Mesothelial cell of epicardium (in vitro differentiated cells): ENCODE data around the gene PTAR1. TPM values are rescaled to one million over a fixed set of nuclear protein-coding genes. Genes with fewer than 3 reads are reported as not detected.

Experiments used
- DNase-seq, 2 experiments: peaks; one replicate each; pipeline ENCODE4 v3.0.0; 2021; ENCODE audit warnings: low spot score in 2 of 2; ENCODE audit not compliant: unreplicated experiment in 2 of 2
- H3K27ac Mint-ChIP-seq: 2 replicates; pipeline ENCODE4 v1.8.0; 2021; ENCODE audit warnings: mixed read lengths
- H3K27me3 Mint-ChIP-seq: 2 replicates; pipeline ENCODE4 v1.8.0; 2021; ENCODE audit warnings: low read depth, mixed read lengths
- H3K36me3 Mint-ChIP-seq: 2 replicates; pipeline ENCODE4 v1.8.0; 2021; ENCODE audit warnings: mixed read lengths
- H3K4me1 Mint-ChIP-seq: 2 replicates; pipeline ENCODE4 v1.8.0; 2021; ENCODE audit warnings: mixed read lengths
- H3K4me3 Mint-ChIP-seq: 2 replicates; pipeline ENCODE4 v1.8.0; 2021; ENCODE audit warnings: mild to moderate bottlenecking, moderate library complexity, mixed read lengths
- H3K9me3 Mint-ChIP-seq: 2 replicates; pipeline ENCODE4 v1.8.0; 2021; ENCODE audit warnings: mixed read lengths
- total RNA-seq: library from RNA; stranded (reverse); gene quantifications from 3 replicates; pipeline ENCODE4 v1.2.1, GENCODE V29; 2021
- TF ChIP-seq, protein P1 (sequence below): fragments of 200-600 bp; sonication (generic); IDR thresholded peaks from one replicate; pipeline ENCODE4 v1.5.0; 2021; ENCODE audit warnings: antibody characterized with exemption; ENCODE audit not compliant: unreplicated experiment

PTAR1 gene
- total RNA-seq, 1 donor from 2014 or later = 59.7 TPM

DNA sequence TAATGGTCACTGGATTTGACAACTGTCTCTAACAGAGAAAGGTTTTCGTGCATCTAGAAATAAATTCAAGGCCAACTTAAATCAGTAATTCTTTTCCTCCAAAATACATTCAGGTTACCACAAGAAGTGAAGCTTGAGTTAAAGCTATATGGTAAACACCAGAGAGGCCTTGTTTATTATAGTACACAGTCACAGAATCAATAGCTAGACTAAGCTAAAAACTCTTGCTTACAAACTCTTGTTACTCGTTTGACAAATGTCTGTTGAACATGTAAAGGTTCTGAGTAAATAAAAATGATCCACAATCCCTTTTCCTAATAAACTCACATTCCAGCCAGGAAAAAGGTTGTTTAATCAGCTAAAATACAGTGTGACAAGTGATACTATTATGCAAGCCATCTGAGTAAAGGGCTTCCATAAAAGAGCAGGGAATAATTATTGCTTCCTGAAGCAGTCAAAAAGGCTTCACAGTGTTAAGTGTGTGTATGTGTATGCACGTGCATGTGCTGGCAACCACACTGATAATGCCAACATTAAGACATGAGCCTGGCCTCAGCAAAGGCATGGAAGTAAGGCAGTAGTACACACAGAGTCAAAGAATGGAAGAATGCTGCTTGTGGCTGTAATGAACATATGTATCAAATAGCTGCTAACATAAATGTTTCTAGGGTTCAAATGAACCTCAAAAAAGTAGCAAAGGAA, 12.8 kb downstream of the PTAR1 start:
- Mint-ChIP-seq H3K9me3 (no peaks in the 10 kb centered on the region), H3K27ac (no peak overlapping the region), H3K4me3 (no peak overlapping the region), H3K4me1 (peaks cover 24% of the 10 kb centered on the region), H3K27me3 (no peaks in the 10 kb centered on the region), H3K36me3 (peaks cover 6% of the 10 kb centered on the region)
- DNase-seq = no peak
- TF ChIP-seq, protein P1, sequence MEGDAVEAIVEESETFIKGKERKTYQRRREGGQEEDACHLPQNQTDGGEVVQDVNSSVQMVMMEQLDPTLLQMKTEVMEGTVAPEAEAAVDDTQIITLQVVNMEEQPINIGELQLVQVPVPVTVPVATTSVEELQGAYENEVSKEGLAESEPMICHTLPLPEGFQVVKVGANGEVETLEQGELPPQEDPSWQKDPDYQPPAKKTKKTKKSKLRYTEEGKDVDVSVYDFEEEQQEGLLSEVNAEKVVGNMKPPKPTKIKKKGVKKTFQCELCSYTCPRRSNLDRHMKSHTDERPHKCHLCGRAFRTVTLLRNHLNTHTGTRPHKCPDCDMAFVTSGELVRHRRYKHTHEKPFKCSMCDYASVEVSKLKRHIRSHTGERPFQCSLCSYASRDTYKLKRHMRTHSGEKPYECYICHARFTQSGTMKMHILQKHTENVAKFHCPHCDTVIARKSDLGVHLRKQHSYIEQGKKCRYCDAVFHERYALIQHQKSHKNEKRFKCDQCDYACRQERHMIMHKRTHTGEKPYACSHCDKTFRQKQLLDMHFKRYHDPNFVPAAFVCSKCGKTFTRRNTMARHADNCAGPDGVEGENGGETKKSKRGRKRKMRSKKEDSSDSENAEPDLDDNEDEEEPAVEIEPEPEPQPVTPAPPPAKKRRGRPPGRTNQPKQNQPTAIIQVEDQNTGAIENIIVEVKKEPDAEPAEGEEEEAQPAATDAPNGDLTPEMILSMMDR = no peak

DNA sequence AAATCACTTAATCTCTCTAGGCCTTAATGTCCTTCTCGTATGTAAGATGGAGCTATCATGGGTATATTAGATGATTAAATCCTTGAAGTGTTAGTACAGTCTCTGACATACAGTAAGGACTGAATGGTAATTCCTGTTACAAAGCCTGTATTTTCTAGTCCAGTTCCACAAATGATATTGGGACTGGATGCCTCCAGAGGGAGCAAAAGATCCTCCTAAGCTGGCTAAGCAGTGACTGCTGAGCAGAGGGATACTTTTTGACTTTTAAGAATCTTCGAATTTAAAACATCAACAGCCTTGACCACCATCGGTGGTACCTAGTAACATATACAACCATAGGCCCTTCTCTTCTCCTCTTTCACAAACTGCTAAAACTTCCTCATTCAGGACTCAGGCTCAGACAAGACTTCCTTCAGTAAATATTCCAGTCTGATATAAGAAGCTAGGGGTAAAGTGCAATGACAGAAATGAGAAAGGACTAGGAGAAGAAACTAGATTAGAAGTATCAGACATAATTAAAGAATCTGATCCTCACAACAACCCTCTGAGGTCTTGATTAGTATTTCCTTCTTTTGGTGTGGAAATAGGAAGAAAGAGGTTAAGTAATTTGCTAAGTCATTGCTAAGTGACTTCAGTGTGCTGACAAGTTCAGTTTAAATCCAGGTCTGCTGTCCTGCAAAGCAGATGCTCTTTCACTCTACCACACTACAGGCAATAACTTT, 13.9 kb downstream of the PTAR1 start:
- no peaks in the 10 kb centered on the region for H3K9me3 Mint-ChIP-seq
- no peak for DNase-seq
- no peak overlapping the region for H3K27ac Mint-ChIP-seq
- TF ChIP-seq, protein P1 = no peak
- peaks cover 21% of the 10 kb centered on the region for H3K4me1 Mint-ChIP-seq
- H3K4me3 Mint-ChIP-seq = no peak overlapping the region
- no peaks in the 10 kb centered on the region for H3K27me3 Mint-ChIP-seq
- H3K36me3 Mint-ChIP-seq = peaks cover 6% of the 10 kb centered on the region

GRCh38 chr9:69744688-69745380, 15.0 kb downstream of the PTAR1 start:
- H3K4me1 Mint-ChIP-seq = peaks cover 11% of the 10 kb centered on the region
- H3K4me3 Mint-ChIP-seq = no peak overlapping the region
- H3K27me3 Mint-ChIP-seq = no peaks in the 10 kb centered on the region
- H3K36me3 Mint-ChIP-seq = peaks cover 6% of the 10 kb centered on the region
- DNase-seq = no peak
- TF ChIP-seq, protein P1 = no peak
- H3K27ac Mint-ChIP-seq = no peak overlapping the region
- H3K9me3 Mint-ChIP-seq = no peaks in the 10 kb centered on the region

DNA sequence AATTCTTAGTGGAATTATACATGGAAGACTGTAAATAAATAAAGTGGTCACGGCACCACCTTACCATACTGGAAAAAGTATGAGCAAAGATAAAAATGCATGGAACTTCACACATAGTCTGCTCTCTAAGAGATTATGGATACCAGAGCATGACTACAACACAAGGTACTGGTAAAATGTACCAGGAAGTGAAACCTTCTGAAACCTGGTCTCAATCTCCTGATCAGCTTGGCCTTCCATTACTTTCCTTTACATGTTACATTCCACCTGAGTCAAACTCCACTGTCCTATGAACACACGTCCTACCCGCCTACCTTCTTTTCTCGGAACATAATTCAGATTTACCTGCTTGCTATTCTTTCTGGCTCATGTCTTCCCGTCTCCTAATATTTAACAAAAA, 15.9 kb downstream of the PTAR1 start:
- H3K4me3 Mint-ChIP-seq = no peak overlapping the region
- TF ChIP-seq, protein P1 = no peak
- peaks cover 9% of the 10 kb centered on the region for H3K4me1 Mint-ChIP-seq
- no peak for DNase-seq
- no peaks in the 10 kb centered on the region for H3K9me3 Mint-ChIP-seq
- H3K27me3 Mint-ChIP-seq = no peaks in the 10 kb centered on the region
- no peak overlapping the region for H3K27ac Mint-ChIP-seq
- peaks cover 9% of the 10 kb centered on the region for H3K36me3 Mint-ChIP-seq

DNA sequence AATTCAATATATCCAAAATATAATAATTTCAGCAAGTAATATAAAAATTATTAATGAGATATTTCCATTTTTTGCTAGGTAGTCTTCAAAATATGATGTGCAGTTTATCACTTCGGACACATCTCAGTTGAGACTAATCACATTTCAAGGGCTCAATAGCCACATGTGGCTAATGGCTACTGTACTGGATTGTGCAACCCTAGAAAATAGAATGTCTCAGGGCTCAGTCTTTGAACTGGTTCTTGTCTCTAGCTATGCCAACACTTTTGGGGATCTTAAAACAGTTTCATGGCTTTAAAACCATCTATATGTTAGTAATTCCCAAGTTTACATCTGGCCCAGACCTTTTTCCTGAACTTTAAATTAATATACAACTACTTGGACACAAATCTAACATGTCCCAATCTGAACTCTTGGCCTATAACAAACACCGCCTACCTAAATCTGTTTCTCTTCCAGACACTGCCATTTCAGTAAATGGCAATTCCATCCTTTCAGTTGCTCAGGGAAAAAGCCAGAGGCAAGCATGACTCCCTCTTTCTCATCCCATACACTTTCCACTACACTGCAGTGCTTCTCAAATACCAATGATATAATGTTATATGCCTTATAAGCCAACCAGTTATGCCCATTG, 18.8 kb downstream of the PTAR1 start:
- H3K27me3 Mint-ChIP-seq = no peaks in the 10 kb centered on the region
- no peaks in the 10 kb centered on the region for H3K9me3 Mint-ChIP-seq
- DNase-seq = no peak
- TF ChIP-seq, protein P1 = no peak
- no peak overlapping the region for H3K4me3 Mint-ChIP-seq
- H3K36me3 Mint-ChIP-seq = peaks cover 13% of the 10 kb centered on the region
- H3K4me1 Mint-ChIP-seq = no peaks in the 10 kb centered on the region
- no peak overlapping the region for H3K27ac Mint-ChIP-seq
